Measurements from ENCODE around the gene DNAH6. TPM values are rescaled to one million over a fixed set of nuclear protein-coding genes. Genes with fewer than 3 reads are reported as not detected.

DNAH6 gene
- total RNA-seq, 4 donors from 2014 or later = 0.16 to 1.2 (median 0.47) TPM

- no peaks in the 10 kb centered on the region for H3K27me3 ChIP-seq
- no peaks in the 10 kb centered on the region for H3K36me3 ChIP-seq
- no peaks in the 10 kb centered on the region for H3K9me3 ChIP-seq
- H3K4me1 ChIP-seq = no peaks in the 10 kb centered on the region
- 98% methylated on average over 3 of the region's 3 CpGs for WGBS
- no peak for DNase-seq (ENCODE audit: low spot score in 2 of 2)
- no peak overlapping the region for H3K27ac ChIP-seq
- no peak overlapping the region for H3K4me3 ChIP-seq
- no peak for TF ChIP-seq POLR2A (IDR thresholded peaks at IDR 0.05)
- TF ChIP-seq CTCF (IDR thresholded peaks at IDR 0.05) = no peak
- TF ChIP-seq POLR2AphosphoS5 (IDR thresholded peaks at IDR 0.05) = no peak
- no peak for TF ChIP-seq EP300 (IDR thresholded peaks at IDR 0.05)
Observed at GRCh38 chr2:84713441-84713840, 197.1 kb downstream of the DNAH6 start.

GRCh38 chr2:84716564-84716963 is 200.3 kb downstream of the DNAH6 start:
- Histone ChIP-seq H3K4me1 (no peaks in the 10 kb centered on the region), H3K36me3 (no peaks in the 10 kb centered on the region), H3K27ac (no peak overlapping the region), H3K9me3 (no peaks in the 10 kb centered on the region), H3K27me3 (no peaks in the 10 kb centered on the region), H3K4me3 (no peak overlapping the region)
- DNase-seq (ENCODE audit: low spot score in 2 of 2) = no peak
- 65% methylated on average over 2 of the region's 2 CpGs for WGBS
- TF ChIP-seq EP300 (IDR thresholded peaks at IDR 0.05) = no peak
- TF ChIP-seq POLR2AphosphoS5 (IDR thresholded peaks at IDR 0.05) = no peak
- no peak for TF ChIP-seq CTCF (IDR thresholded peaks at IDR 0.05)
- no peak for TF ChIP-seq POLR2A (IDR thresholded peaks at IDR 0.05)

GRCh38 chr2:84717302-84717701 is 201.0 kb downstream of the DNAH6 start:
- H3K4me3 ChIP-seq = no peak overlapping the region
- WGBS = 89% methylated on average over 1 of the region's 1 CpG
- DNase-seq (ENCODE audit: low spot score in 2 of 2) = no peak
- H3K36me3 ChIP-seq = no peaks in the 10 kb centered on the region
- H3K9me3 ChIP-seq = no peaks in the 10 kb centered on the region
- no peak overlapping the region for H3K27ac ChIP-seq
- TF ChIP-seq CTCF (IDR thresholded peaks at IDR 0.05) (no peak), POLR2A (IDR thresholded peaks at IDR 0.05) (no peak), EP300 (IDR thresholded peaks at IDR 0.05) (no peak), POLR2AphosphoS5 (IDR thresholded peaks at IDR 0.05) (no peak)
- H3K27me3 ChIP-seq = no peaks in the 10 kb centered on the region
- H3K4me1 ChIP-seq = no peaks in the 10 kb centered on the region

GRCh38 chr2:84719434-84719833 is 203.1 kb downstream of the DNAH6 start:
- no peak for TF ChIP-seq POLR2AphosphoS5 (IDR thresholded peaks at IDR 0.05)
- TF ChIP-seq CTCF (IDR thresholded peaks at IDR 0.05) = no peak
- TF ChIP-seq POLR2A (IDR thresholded peaks at IDR 0.05) = no peak
- TF ChIP-seq EP300 (IDR thresholded peaks at IDR 0.05) = no peak
- Histone ChIP-seq H3K4me1 (no peaks in the 10 kb centered on the region), H3K27ac (no peak overlapping the region), H3K9me3 (no peaks in the 10 kb centered on the region), H3K4me3 (no peak overlapping the region), H3K27me3 (no peaks in the 10 kb centered on the region), H3K36me3 (no peaks in the 10 kb centered on the region)
- DNase-seq (ENCODE audit: low spot score in 2 of 2) = no peak
- WGBS = 92% methylated on average over 6 of the region's 6 CpGs

- Histone ChIP-seq H3K4me3 (no peak overlapping the region), H3K4me1 (no peaks in the 10 kb centered on the region), H3K27ac (no peak overlapping the region), H3K9me3 (no peaks in the 10 kb centered on the region), H3K27me3 (no peaks in the 10 kb centered on the region), H3K36me3 (no peaks in the 10 kb centered on the region)
- no peak for DNase-seq (ENCODE audit: low spot score in 2 of 2)
- no peak for TF ChIP-seq POLR2A (IDR thresholded peaks at IDR 0.05)
- TF ChIP-seq POLR2AphosphoS5 (IDR thresholded peaks at IDR 0.05) = no peak
- TF ChIP-seq EP300 (IDR thresholded peaks at IDR 0.05) = no peak
- TF ChIP-seq CTCF (IDR thresholded peaks at IDR 0.05) = no peak
- 88% methylated on average over 2 of the region's 2 CpGs for WGBS
Observed at GRCh38 chr2:84723831-84724230, 207.5 kb downstream of the DNAH6 start.
